Stimulated activated CD4-positive, alpha-beta T cell treated with anti-CD3 and anti-CD28 coated beads, TNF-alpha, amount 100 ng/mL, for 48 hours (primary cell): ENCODE results near the gene JADE2.
"Not testable (repeated sequence)": the region's sequence is repeated elsewhere in the genome, so short reads cannot be mapped to it uniquely, and the experiment has no call there.

Experiments used
- DNase-seq, 3 donors: peaks; one replicate each; pipeline ENCODE4 v3.0.0-alpha.2; 2020; ENCODE audit warnings: low read depth in 3 of 3

JADE2 gene

GRCh38 chr5:134551901-134552300 is 26.4 kb downstream of the JADE2 start:
- no peak for DNase-seq

- DNase-seq = no peak
These were observed 26.8 kb downstream of the JADE2 start for GRCh38 chr5:134552301-134552700.

GRCh38 chr5:134552716-134553115 is 27.2 kb downstream of the JADE2 start:
- DNase-seq = not testable (repeated sequence)

- DNase-seq = no peak
These were observed 28.4 kb downstream of the JADE2 start for GRCh38 chr5:134553821-134554267.

GRCh38 chr5:134554319-134555222 is 29.1 kb downstream of the JADE2 start:
- DNase-seq = no peak

GRCh38 chr5:134555223-134555889 is 29.9 kb downstream of the JADE2 start:
- no peak for DNase-seq

GRCh38 chr5:134555890-134556311 is 30.4 kb downstream of the JADE2 start:
- peak; percentile 72 to 86 (median 85) for DNase-seq

- not testable (repeated sequence) for DNase-seq
These were observed 31.1 kb downstream of the JADE2 start for GRCh38 chr5:134556588-134556987.

GRCh38 chr5:134556994-134557393 is 31.5 kb downstream of the JADE2 start:
- DNase-seq = no peak

- no peak for DNase-seq
These were observed 34.2 kb downstream of the JADE2 start for GRCh38 chr5:134559672-134560071.

GRCh38 chr5:134560698-134561097 is 35.2 kb downstream of the JADE2 start:
- no peak for DNase-seq

GRCh38 chr5:134561871-134562296 is 36.4 kb downstream of the JADE2 start:
- no peak for DNase-seq

GRCh38 chr5:134563221-134563620 is 37.8 kb downstream of the JADE2 start:
- DNase-seq = no peak

GRCh38 chr5:134563962-134564361 is 38.5 kb downstream of the JADE2 start:
- no peak for DNase-seq

- no peak for DNase-seq
These were observed 38.9 kb downstream of the JADE2 start for GRCh38 chr5:134564396-134564795.

- DNase-seq = no peak
These were observed 40.6 kb downstream of the JADE2 start for GRCh38 chr5:134565791-134566740.

- DNase-seq = no peak
These were observed 41.3 kb downstream of the JADE2 start for GRCh38 chr5:134566741-134567221.

- DNase-seq = no peak
These were observed 42.3 kb downstream of the JADE2 start for GRCh38 chr5:134567641-134568336.

- no peak for DNase-seq
These were observed 42.8 kb downstream of the JADE2 start for GRCh38 chr5:134568337-134568700.

GRCh38 chr5:134568761-134569695 is 43.6 kb downstream of the JADE2 start:
- no peak for DNase-seq
